ENCODE measurements around the gene SV2B.

DNA sequence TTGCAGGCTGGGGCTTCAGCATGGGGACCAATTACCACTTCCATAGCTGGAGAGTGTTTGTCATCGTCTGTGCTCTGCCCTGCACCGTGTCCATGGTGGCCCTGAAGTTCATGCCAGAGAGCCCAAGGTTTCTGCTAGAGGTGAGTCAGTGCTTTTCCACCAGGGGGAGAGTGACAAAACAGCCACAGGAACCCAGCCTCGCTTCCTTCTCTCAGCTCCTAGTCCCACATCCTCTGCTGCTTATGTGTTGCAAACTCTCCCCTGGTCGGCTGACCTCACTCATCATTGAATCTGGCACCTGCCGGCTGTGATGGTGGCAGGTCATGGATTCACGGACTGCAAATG is 158.3 kb downstream of the SV2B start:
- TF ChIP-seq KAT7 (CRISPR knock-in tag; IDR thresholded peaks at IDR 0.05; ENCODE audit: borderline replicate concordance) (no peak), ZNF671 (CRISPR knock-in tag; IDR thresholded peaks at IDR 0.05) (no peak), ATF2 (CRISPR knock-in tag; IDR thresholded peaks at IDR 0.05; ENCODE audit: borderline replicate concordance, low read depth) (no peak), AFF4 (CRISPR knock-in tag; IDR thresholded peaks at IDR 0.05; ENCODE audit: borderline replicate concordance) (no peak), CREB1 (CRISPR knock-in tag; IDR thresholded peaks at IDR 0.05) (no peak), GABPB1 (CRISPR knock-in tag; IDR thresholded peaks at IDR 0.05) (no peak), NR1H2 (CRISPR knock-in tag; IDR thresholded peaks at IDR 0.05) (no peak), ATF1 (CRISPR knock-in tag; IDR thresholded peaks at IDR 0.05) (no peak), ELF4 (CRISPR knock-in tag; IDR thresholded peaks at IDR 0.05; ENCODE audit: low read depth) (no peak), MXD4 (CRISPR knock-in tag; IDR thresholded peaks at IDR 0.05; ENCODE audit: borderline replicate concordance) (no peak)
- TF ChIP-seq, protein P1, sequence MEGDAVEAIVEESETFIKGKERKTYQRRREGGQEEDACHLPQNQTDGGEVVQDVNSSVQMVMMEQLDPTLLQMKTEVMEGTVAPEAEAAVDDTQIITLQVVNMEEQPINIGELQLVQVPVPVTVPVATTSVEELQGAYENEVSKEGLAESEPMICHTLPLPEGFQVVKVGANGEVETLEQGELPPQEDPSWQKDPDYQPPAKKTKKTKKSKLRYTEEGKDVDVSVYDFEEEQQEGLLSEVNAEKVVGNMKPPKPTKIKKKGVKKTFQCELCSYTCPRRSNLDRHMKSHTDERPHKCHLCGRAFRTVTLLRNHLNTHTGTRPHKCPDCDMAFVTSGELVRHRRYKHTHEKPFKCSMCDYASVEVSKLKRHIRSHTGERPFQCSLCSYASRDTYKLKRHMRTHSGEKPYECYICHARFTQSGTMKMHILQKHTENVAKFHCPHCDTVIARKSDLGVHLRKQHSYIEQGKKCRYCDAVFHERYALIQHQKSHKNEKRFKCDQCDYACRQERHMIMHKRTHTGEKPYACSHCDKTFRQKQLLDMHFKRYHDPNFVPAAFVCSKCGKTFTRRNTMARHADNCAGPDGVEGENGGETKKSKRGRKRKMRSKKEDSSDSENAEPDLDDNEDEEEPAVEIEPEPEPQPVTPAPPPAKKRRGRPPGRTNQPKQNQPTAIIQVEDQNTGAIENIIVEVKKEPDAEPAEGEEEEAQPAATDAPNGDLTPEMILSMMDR (IDR thresholded peaks at IDR 0.05): no peak
- TF ChIP-seq, protein P2, sequence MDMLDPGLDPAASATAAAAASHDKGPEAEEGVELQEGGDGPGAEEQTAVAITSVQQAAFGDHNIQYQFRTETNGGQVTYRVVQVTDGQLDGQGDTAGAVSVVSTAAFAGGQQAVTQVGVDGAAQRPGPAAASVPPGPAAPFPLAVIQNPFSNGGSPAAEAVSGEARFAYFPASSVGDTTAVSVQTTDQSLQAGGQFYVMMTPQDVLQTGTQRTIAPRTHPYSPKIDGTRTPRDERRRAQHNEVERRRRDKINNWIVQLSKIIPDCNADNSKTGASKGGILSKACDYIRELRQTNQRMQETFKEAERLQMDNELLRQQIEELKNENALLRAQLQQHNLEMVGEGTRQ (CRISPR knock-in tag; IDR thresholded peaks at IDR 0.05): no peak
- TF ChIP-seq, protein P3, sequence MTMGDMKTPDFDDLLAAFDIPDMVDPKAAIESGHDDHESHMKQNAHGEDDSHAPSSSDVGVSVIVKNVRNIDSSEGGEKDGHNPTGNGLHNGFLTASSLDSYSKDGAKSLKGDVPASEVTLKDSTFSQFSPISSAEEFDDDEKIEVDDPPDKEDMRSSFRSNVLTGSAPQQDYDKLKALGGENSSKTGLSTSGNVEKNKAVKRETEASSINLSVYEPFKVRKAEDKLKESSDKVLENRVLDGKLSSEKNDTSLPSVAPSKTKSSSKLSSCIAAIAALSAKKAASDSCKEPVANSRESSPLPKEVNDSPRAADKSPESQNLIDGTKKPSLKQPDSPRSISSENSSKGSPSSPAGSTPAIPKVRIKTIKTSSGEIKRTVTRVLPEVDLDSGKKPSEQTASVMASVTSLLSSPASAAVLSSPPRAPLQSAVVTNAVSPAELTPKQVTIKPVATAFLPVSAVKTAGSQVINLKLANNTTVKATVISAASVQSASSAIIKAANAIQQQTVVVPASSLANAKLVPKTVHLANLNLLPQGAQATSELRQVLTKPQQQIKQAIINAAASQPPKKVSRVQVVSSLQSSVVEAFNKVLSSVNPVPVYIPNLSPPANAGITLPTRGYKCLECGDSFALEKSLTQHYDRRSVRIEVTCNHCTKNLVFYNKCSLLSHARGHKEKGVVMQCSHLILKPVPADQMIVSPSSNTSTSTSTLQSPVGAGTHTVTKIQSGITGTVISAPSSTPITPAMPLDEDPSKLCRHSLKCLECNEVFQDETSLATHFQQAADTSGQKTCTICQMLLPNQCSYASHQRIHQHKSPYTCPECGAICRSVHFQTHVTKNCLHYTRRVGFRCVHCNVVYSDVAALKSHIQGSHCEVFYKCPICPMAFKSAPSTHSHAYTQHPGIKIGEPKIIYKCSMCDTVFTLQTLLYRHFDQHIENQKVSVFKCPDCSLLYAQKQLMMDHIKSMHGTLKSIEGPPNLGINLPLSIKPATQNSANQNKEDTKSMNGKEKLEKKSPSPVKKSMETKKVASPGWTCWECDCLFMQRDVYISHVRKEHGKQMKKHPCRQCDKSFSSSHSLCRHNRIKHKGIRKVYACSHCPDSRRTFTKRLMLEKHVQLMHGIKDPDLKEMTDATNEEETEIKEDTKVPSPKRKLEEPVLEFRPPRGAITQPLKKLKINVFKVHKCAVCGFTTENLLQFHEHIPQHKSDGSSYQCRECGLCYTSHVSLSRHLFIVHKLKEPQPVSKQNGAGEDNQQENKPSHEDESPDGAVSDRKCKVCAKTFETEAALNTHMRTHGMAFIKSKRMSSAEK (CRISPR knock-in tag; IDR thresholded peaks at IDR 0.05; ENCODE audit: borderline replicate concordance): no peak

All from WTC11 (cell line).